Psoas muscle (tissue), 8 donors: Measurements from ENCODE around the gene TRANK1. TPM values are rescaled to one million over a fixed set of nuclear protein-coding genes. Genes with fewer than 3 reads are reported as not detected.

Source experiments
- ATAC-seq, 4 donors: fragments of 200-7000 bp; cut with Tn5 transposase; one replicate each; pipeline ENCODE4 v1.9.1; 2020; ENCODE audit warnings: moderate library complexity in 3 of 4, mild to moderate bottlenecking in 2 of 4
- DNase-seq, 2 donors: peaks; one replicate each; pipeline ENCODE4 v3.0.0-alpha.2; 2020
- H3K27ac ChIP-seq: fragments of 200-600 bp; one replicate; pipeline ENCODE4 v1.8.0; 2022
- H3K27me3 ChIP-seq, 3 donors: fragments of 200-600 bp in 1 of 3; one replicate each; pipeline versions ENCODE4 v1.6.1 to v1.8.0; 2013 to 2022; ENCODE audit warnings: low read length in 2 of 3, mild to moderate bottlenecking in 2 of 3, moderate library complexity in 1 of 3; ENCODE audit not compliant: insufficient read depth in 3 of 3
- H3K36me3 ChIP-seq, 2 donors: fragments of 200-600 bp in 1 of 2; one replicate each; pipeline versions ENCODE4 v1.6.1 to v1.8.0; 2013 to 2022; ENCODE audit warnings: low read depth in 1 of 2, mild to moderate bottlenecking in 1 of 2, moderate library complexity in 1 of 2; ENCODE audit not compliant: insufficient read depth in 1 of 2
- H3K4me1 ChIP-seq: fragments of 200-600 bp; one replicate; pipeline ENCODE4 v1.8.0; 2022
- H3K4me3 ChIP-seq: fragments of 200-600 bp; one replicate; pipeline ENCODE4 v1.8.0; 2022; ENCODE audit warnings: mild to moderate bottlenecking
- H3K9me3 ChIP-seq: fragments of 200-600 bp; one replicate; pipeline ENCODE4 v1.8.0; 2022
- CTCF ChIP-seq: fragments of 200-600 bp; IDR thresholded peaks from one replicate; pipeline ENCODE4 v1.8.0; 2022; ENCODE audit warnings: antibody characterized with exemption
- WGBS, 3 donors: extraction: QIAGEN DNeasy Blood & Tissue Kit; methylation state at CpG; one replicate each; pipeline versions ENCODE4 v1.1.6 to v1.1.7; 2013; 5-methylcytosine and 5-hydroxymethylcytosine counted together
- intact Hi-C, 2 donors: fragments of 100-400 bp; cut with DNase I; formaldehyde crosslinking; loops; one replicate each; pipeline versions ENCODE4 v1.11.0 to v1.14.2; 2022
- polyA plus RNA-seq, 3 donors: library from polyadenylated mRNA; stranded (reverse); fragments of 200-250 nt; gene quantifications; one replicate each; pipeline ENCODE4 v1.2.3, GENCODE V29; 2013
- total RNA-seq, 4 donors: library from RNA; stranded (reverse); fragmentation: NEBNext Ultra II Directional in 2 of 4; extraction: Animal tissue kit (Norgen Biotek cat#: 25700) in 2 of 4; gene quantifications; one replicate each; pipeline versions ENCODE4 v1.2.1 to v1.2.4, GENCODE V29; 2021 to 2023
- donor health status: healthy with polysubstance abuse.
- donor health status: DM: no; HTN: no; CAD: no; lungs with moderate emphysema.
- donor health status: Bipolar disorder and iron deficiency.
- donor health status: healthy.
- donor health status: DM: yes; HTN: yes; CAD: no.
- donor health status: DM: no; HTN: no; CAD: no.
- donor health status: DM: no; HTN: no; CAD: no.
- donor health status: DM: yes; HTN: yes; CAD: no.

The TRANK1 gene
- total and polyA plus RNA-seq, 7 donors: 0.28 to 4.5 (median 0.63) TPM

- TF ChIP-seq CTCF: no peak
- Histone ChIP-seq H3K4me3 (no peak overlapping the region), H3K4me1 (no peaks in the 10 kb centered on the region), H3K9me3 (no peaks in the 10 kb centered on the region), H3K27ac (no peak overlapping the region), H3K27me3 (no peaks in the 10 kb centered on the region), H3K36me3 (no peaks in the 10 kb centered on the region)
- intact Hi-C loops: no loop called here
- DNase-seq: no peak
- 84 to 89% (median 85%) methylated on average over 9 of the region's 9 CpGs for WGBS, 3 donors
- ATAC-seq: no peak
Observed at GRCh38 chr3:36877930-36878685, 66.7 kb downstream of the TRANK1 start.

GRCh38 chr3:36876181-36876936 is 68.5 kb downstream of the TRANK1 start:
- Histone ChIP-seq H3K9me3 (no peaks in the 10 kb centered on the region), H3K27me3 (no peaks in the 10 kb centered on the region), H3K27ac (no peak overlapping the region), H3K36me3 (no peaks in the 10 kb centered on the region), H3K4me1 (no peaks in the 10 kb centered on the region), H3K4me3 (no peak overlapping the region)
- ATAC-seq: no peak
- no peak for TF ChIP-seq CTCF
- WGBS, 3 donors: 82 to 87% (median 84%) methylated on average over 7 of the region's 7 CpGs
- intact Hi-C loops: no loop called here
- no peak for DNase-seq

GRCh38 chr3:36875397-36875796 is 69.5 kb downstream of the TRANK1 start:
- H3K27ac ChIP-seq: no peak overlapping the region
- WGBS, 3 donors: 81 to 87% (median 85%) methylated on average over 3 of the region's 3 CpGs

GRCh38 chr3:36874424-36874823 is 70.4 kb downstream of the TRANK1 start:
- H3K27ac ChIP-seq: no peak overlapping the region
- no peaks in the 10 kb centered on the region for H3K4me1 ChIP-seq
- DNase-seq: no peak
- TF ChIP-seq CTCF: no peak
- intact Hi-C loops: no loop called here
- no peaks in the 10 kb centered on the region for H3K36me3 ChIP-seq
- H3K27me3 ChIP-seq: no peaks in the 10 kb centered on the region
- H3K4me3 ChIP-seq: no peak overlapping the region
- ATAC-seq: no peak
- WGBS, 3 donors: 50 to 57% (median 54%) methylated on average over 2 of the region's 2 CpGs
- H3K9me3 ChIP-seq: no peaks in the 10 kb centered on the region

More at GRCh38 chr3:36875397-36875796, 69.5 kb downstream of the TRANK1 start:
- ATAC-seq (no peak), DNase-seq (no peak)
- no peaks in the 10 kb centered on the region for H3K9me3 ChIP-seq
- no peaks in the 10 kb centered on the region for H3K36me3 ChIP-seq
- no peak overlapping the region for H3K4me3 ChIP-seq
- H3K27me3 ChIP-seq: no peaks in the 10 kb centered on the region
- no peaks in the 10 kb centered on the region for H3K4me1 ChIP-seq
- intact Hi-C loops: no loop called here
- no peak for TF ChIP-seq CTCF
